HEK293 (cell line): ENCODE measurements around the gene STARD13.

ENCODE experiments used
- MZF1 ChIP-seq: fragments of 450-650 bp; formaldehyde crosslinking; IDR thresholded peaks from 2 replicates; pipeline ENCODE4 v1.5.1; 2017; ENCODE audit warnings: missing biosample characterization, missing genetic modification characterization, borderline replicate concordance
- ZNF146 ChIP-seq: fragments of 450-650 bp; formaldehyde crosslinking; IDR thresholded peaks from 2 replicates; pipeline ENCODE4 v1.5.1; 2016; ENCODE audit warnings: missing biosample characterization, missing genetic modification characterization
- TF ChIP-seq, protein P1 (sequence below): fragments of 450-650 bp; formaldehyde crosslinking; IDR thresholded peaks from 2 replicates; pipeline ENCODE4 v1.5.1; 2016; ENCODE audit warnings: missing biosample characterization, missing genetic modification characterization
- TF ChIP-seq, protein P2 (sequence below): fragments of 450-650 bp; formaldehyde crosslinking; IDR thresholded peaks from 2 replicates; pipeline ENCODE4 v1.5.1; 2017; ENCODE audit warnings: missing biosample characterization, missing genetic modification characterization

DNA sequence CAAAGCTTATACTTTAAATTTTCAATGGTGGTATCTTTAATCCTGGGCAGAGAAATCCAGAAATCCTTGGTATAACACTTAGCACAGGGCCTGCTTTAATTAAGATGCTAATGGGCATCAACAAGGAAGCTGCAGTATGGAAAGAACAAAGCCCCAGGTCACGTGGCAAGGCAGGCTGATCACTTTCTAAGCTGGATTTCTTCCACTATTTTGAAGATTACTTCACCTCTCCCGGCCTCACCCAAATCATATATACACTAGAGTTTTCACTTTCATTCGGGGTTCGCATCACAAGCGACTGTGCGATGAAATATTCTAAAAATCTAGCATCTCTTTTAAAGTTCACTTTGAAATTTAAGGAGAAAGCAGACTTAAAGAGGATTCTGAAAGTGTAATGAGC lies 71.8 kb downstream of the STARD13 start:
- TF ChIP-seq ZNF146 (no peak), MZF1 (no peak)
- TF ChIP-seq, protein P1, sequence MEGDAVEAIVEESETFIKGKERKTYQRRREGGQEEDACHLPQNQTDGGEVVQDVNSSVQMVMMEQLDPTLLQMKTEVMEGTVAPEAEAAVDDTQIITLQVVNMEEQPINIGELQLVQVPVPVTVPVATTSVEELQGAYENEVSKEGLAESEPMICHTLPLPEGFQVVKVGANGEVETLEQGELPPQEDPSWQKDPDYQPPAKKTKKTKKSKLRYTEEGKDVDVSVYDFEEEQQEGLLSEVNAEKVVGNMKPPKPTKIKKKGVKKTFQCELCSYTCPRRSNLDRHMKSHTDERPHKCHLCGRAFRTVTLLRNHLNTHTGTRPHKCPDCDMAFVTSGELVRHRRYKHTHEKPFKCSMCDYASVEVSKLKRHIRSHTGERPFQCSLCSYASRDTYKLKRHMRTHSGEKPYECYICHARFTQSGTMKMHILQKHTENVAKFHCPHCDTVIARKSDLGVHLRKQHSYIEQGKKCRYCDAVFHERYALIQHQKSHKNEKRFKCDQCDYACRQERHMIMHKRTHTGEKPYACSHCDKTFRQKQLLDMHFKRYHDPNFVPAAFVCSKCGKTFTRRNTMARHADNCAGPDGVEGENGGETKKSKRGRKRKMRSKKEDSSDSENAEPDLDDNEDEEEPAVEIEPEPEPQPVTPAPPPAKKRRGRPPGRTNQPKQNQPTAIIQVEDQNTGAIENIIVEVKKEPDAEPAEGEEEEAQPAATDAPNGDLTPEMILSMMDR (tag by site-specific recombination) = no peak
- TF ChIP-seq, protein P2, sequence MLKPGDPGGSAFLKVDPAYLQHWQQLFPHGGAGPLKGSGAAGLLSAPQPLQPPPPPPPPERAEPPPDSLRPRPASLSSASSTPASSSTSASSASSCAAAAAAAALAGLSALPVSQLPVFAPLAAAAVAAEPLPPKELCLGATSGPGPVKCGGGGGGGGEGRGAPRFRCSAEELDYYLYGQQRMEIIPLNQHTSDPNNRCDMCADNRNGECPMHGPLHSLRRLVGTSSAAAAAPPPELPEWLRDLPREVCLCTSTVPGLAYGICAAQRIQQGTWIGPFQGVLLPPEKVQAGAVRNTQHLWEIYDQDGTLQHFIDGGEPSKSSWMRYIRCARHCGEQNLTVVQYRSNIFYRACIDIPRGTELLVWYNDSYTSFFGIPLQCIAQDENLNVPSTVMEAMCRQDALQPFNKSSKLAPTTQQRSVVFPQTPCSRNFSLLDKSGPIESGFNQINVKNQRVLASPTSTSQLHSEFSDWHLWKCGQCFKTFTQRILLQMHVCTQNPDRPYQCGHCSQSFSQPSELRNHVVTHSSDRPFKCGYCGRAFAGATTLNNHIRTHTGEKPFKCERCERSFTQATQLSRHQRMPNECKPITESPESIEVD (tag by site-specific recombination) = no peak
